Ovary (tissue), 9 donors: ENCODE measurements around the gene GNA12. TPM values are rescaled to one million over a fixed set of nuclear protein-coding genes. Genes with fewer than 3 reads are reported as not detected.

Source experiments
- DNase-seq, 5 donors: peaks; one replicate each; pipeline ENCODE4 v3.0.0-alpha.2; 2019 to 2020
- H3K27ac ChIP-seq, 2 donors: fragments of 200-600 bp; one replicate each; pipeline versions ENCODE4 v1.5.1 to v1.8.0; 2019 to 2022
- H3K27me3 ChIP-seq: fragments of 200-600 bp; one replicate; pipeline ENCODE4 v1.8.0; 2022
- H3K36me3 ChIP-seq: fragments of 200-600 bp; sonication (generic); one replicate; pipeline ENCODE4 v1.5.1; 2019
- H3K4me1 ChIP-seq: one replicate; pipeline ENCODE4 v1.8.1; 2013; ENCODE audit warnings: mild to moderate bottlenecking, moderate library complexity; ENCODE audit not compliant: insufficient read depth
- H3K4me3 ChIP-seq: fragments of 200-600 bp; sonication (generic); one replicate; pipeline ENCODE4 v1.5.1; 2017
- H3K9me3 ChIP-seq, 2 donors: fragments of 200-600 bp in 1 of 2; sonication (generic) in 1 of 2; one replicate each; pipeline versions ENCODE4 v1.5.1 to v1.8.1; 2013 to 2019; ENCODE audit warnings: mild to moderate bottlenecking in 1 of 2, moderate library complexity in 1 of 2
- EP300 ChIP-seq: sonication (generic); formaldehyde crosslinking; IDR thresholded peaks from one replicate; pipeline ENCODE4 v1.6.1; 2017; ENCODE audit warnings: antibody characterized with exemption
- POLR2A ChIP-seq: fragments of 450-650 bp; IDR thresholded peaks from one replicate; pipeline ENCODE4 v1.6.1; 2017; ENCODE audit warnings: antibody characterized with exemption, mild to moderate bottlenecking, moderate library complexity
- WGBS, 3 donors: extraction: QIAGEN DNeasy Blood & Tissue Kit in 1 of 3; methylation state at CpG; one replicate each; pipeline versions ENCODE4 v1.1.5 to v1.1.7; 2013 to 2017; 5-methylcytosine and 5-hydroxymethylcytosine counted together
- intact Hi-C, 4 donors: fragments of 100-400 bp; cut with DNase I; formaldehyde crosslinking; loops; one replicate each; pipeline versions ENCODE4 v1.11.0 to v1.15.1; 2022 to 2023
- polyA plus RNA-seq, 2 donors: library from polyadenylated mRNA; stranded (reverse); fragments of 200-250 nt in 1 of 2; fragments of 350-450 nt in 1 of 2; fragmentation: Illumina TruSeq in 1 of 2; extraction: RNeasy Lipid Tissue Mini Kit (QIAGEN cat#74804) in 1 of 2; gene quantifications; one replicate each; pipeline ENCODE4 v1.2.3, GENCODE V29; 2013 to 2014
- total RNA-seq, 7 donors: library from RNA; depleted of rRNA in 2 of 7; stranded (reverse); fragments of >200 nt in 2 of 7; fragmentation: NEBNext Ultra II Directional in 3 of 7; extraction: Animal tissue kit (Norgen Biotek cat#: 25700) in 3 of 7; gene quantifications; one replicate each; pipeline versions ENCODE4 v1.1.0 to v1.2.4, GENCODE V29; 2016 to 2023
- TF ChIP-seq, protein P1 (sequence below), 3 donors: fragments of 450-650 bp in 2 of 3; fragments of 200-600 bp in 1 of 3; IDR thresholded peaks; one replicate each; pipeline versions ENCODE4 v1.5.1 to v1.8.0; 2016 to 2022; ENCODE audit warnings: antibody characterized with exemption in 3 of 3, mild to moderate bottlenecking in 1 of 3
- donor health status: DM: no; HTN: no; CAD: no; lungs with moderate emphysema.
- donor health status: DM: no; HTN: no; CAD: no.
- donor health status: Bipolar disorder and iron deficiency.
- donor health status: DM: yes; HTN: yes; CAD: no.
- donor health status: DM: no; HTN: no; CAD: no.
- donor health status: DM: yes; HTN: yes; CAD: no.

The GNA12 gene
- total and polyA plus RNA-seq, 9 donors = 13.4 to 94.4 (median 65.5) TPM

DNA sequence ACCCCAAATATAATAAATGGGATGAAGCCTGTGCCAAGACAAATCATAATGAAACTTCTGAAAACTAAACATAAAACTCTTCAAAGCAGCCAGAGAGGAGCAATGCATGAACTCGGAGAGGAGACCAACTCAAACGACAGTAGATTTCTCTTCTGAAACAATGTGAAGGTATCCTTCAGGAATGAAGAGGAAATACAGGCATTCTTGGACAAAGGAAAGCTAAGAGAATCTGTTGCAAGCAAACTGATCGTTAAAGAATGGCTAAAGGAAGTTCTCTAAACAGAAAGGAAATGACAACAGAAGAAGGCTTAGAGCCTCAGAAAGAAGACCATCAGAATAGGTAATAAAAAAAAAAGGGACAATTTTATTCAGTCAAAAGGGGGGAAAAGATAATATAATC, 6.6 kb downstream of the GNA12 start:
- H3K9me3 ChIP-seq = no peaks in the 10 kb centered on the region
- intact Hi-C loops = no loop called here
- no peak overlapping the region for H3K27ac ChIP-seq
- no peak for DNase-seq
- no peak overlapping the region for H3K4me3 ChIP-seq
- WGBS, 3 donors = 37 to 39% (median 39%) methylated on average over 3 of the region's 3 CpGs
- TF ChIP-seq, protein P1, sequence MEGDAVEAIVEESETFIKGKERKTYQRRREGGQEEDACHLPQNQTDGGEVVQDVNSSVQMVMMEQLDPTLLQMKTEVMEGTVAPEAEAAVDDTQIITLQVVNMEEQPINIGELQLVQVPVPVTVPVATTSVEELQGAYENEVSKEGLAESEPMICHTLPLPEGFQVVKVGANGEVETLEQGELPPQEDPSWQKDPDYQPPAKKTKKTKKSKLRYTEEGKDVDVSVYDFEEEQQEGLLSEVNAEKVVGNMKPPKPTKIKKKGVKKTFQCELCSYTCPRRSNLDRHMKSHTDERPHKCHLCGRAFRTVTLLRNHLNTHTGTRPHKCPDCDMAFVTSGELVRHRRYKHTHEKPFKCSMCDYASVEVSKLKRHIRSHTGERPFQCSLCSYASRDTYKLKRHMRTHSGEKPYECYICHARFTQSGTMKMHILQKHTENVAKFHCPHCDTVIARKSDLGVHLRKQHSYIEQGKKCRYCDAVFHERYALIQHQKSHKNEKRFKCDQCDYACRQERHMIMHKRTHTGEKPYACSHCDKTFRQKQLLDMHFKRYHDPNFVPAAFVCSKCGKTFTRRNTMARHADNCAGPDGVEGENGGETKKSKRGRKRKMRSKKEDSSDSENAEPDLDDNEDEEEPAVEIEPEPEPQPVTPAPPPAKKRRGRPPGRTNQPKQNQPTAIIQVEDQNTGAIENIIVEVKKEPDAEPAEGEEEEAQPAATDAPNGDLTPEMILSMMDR (IDR thresholded peaks at IDR 0.05) = no peak
- TF ChIP-seq POLR2A = no peak
- TF ChIP-seq EP300 = no peak
- peaks cover 7% of the 10 kb centered on the region for H3K4me1 ChIP-seq
- H3K27me3 ChIP-seq = no peaks in the 10 kb centered on the region
- H3K36me3 ChIP-seq = no peaks in the 10 kb centered on the region

DNA sequence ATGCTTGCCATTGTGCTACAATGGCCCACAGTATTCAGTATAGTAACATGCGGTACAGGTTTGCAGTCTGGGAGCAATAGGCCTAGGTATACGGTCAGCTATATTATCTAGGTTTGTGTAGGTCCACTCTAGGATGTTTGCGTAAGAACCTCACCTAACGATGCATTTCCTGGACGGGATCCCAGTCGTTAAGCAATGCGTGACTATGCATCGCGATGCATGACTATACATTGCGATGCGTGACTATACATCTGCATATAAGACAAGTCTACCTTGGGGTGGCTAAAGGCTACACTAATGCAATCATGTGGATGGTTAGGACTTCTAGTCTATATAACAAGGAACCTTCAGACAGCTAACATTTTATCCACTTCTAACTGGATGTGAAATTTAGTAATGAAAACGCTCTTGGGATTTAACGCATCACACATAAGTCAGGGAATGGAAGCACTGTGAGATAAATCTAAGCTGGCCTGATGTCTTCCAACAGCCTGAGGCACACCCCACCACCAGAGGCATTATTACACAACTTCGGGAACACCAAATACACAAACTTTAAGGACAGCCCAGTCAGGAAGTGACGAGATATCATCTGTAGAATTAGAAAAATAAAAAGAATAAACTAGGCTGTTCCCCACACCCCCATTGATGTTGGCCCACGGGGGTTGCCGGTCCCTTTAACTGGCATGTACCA, 9.2 kb downstream of the GNA12 start:
- Histone ChIP-seq H3K9me3 (no peaks in the 10 kb centered on the region), H3K27ac (no peak overlapping the region), H3K36me3 (no peaks in the 10 kb centered on the region), H3K4me3 (no peak overlapping the region), H3K27me3 (no peaks in the 10 kb centered on the region), H3K4me1 (peaks cover 13% of the 10 kb centered on the region)
- TF ChIP-seq, protein P1 (IDR thresholded peaks at IDR 0.05) = no peak
- TF ChIP-seq POLR2A = no peak
- no peak for TF ChIP-seq EP300
- WGBS, 3 donors = 92 to 96% (median 94%) methylated on average over 17 of the region's 17 CpGs
- no peak for DNase-seq
- intact Hi-C loops = no loop called here

DNA sequence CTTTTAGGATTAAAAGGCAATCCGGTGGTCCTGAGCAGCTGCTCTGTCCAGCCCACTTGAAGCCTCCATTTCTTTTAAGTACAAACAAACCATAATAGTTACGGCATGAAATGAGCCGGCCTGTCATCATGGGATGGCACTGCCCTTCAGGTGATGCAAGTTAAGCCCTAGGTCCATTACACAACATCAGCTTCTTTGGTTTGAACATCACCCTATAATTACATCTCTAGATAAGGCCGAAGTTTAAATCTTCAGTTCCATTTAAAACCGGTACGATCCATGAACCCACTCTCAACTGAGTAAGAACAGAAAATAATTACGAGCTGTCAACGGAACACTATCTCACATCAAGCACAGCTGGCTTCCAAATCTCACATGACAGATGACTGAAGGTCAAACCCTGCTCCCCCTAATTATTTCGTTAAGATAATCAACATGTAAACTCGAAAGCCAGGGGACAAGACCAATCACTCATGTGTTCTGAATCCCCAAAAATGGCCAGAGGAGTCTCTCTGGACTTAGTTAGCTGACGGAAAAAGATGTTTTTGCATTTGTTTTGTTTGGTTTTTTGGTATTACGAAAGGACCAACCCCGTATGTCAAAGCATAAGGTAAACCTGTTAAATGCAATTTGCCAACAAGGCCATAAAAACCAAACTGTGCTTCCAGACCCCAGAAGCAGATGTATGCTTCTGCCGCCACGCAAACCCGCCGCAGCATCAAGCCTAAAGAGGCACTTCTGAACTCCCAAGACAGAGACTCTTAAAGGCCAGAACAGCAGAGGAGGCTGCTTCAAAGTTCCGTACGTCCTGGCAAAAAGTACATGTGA, 10.8 kb downstream of the GNA12 start:
- Histone ChIP-seq H3K4me3 (no peak overlapping the region), H3K27me3 (no peaks in the 10 kb centered on the region), H3K36me3 (no peaks in the 10 kb centered on the region), H3K27ac (no peak overlapping the region), H3K9me3 (no peaks in the 10 kb centered on the region), H3K4me1 (peaks cover 12% of the 10 kb centered on the region)
- 78 to 90% (median 88%) methylated on average over 19 of the region's 19 CpGs for WGBS, 3 donors
- TF ChIP-seq, protein P1 (IDR thresholded peaks at IDR 0.05) = no peak
- TF ChIP-seq POLR2A (no peak), EP300 (no peak)
- no peak for DNase-seq
- intact Hi-C loops = no loop called here

DNA sequence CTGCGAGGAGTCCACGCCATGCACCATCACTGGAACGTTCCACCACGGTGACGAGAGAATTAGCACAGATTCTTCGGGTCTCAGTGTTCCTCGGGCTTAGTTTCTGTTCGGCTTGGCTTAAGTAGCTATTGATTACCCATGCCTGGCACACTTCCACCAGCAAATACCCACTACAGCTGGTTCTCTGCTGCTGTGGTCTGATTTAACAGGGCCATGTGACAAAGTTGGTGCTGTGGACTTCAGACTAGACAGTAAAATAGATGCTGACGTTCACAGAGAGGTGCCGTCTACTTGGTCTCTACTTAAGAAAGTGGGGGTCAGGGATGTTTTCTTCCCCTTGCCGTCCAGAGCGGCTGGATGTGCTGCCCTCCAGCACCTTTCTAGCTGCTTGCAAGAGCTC, 11.6 kb downstream of the GNA12 start:
- no peaks in the 10 kb centered on the region for H3K36me3 ChIP-seq
- 84 to 94% (median 94%) methylated on average over 12 of the region's 12 CpGs for WGBS, 3 donors
- no peaks in the 10 kb centered on the region for H3K27me3 ChIP-seq
- TF ChIP-seq POLR2A (no peak), EP300 (no peak)
- TF ChIP-seq, protein P1 (IDR thresholded peaks at IDR 0.05) = no peak
- H3K9me3 ChIP-seq = no peaks in the 10 kb centered on the region
- no peak overlapping the region for H3K4me3 ChIP-seq
- H3K27ac ChIP-seq = no peak overlapping the region
- DNase-seq = no peak
- intact Hi-C loops = no loop called here
- peaks cover 12% of the 10 kb centered on the region for H3K4me1 ChIP-seq
